Tibial nerve (tissue), 4 donors: ENCODE results near the gene CORO2A.

Source experiments
- EP300 ChIP-seq, 2 donors: sonication (generic); formaldehyde crosslinking; IDR thresholded peaks; one replicate each; pipeline ENCODE4 v1.6.1; 2017; ENCODE audit warnings: antibody characterized with exemption in 2 of 2, mild to moderate bottlenecking in 1 of 2
- POLR2A ChIP-seq, 2 donors: fragments of 450-650 bp; IDR thresholded peaks; one replicate each; pipeline ENCODE4 v1.6.1; 2017; ENCODE audit warnings: antibody characterized with exemption in 2 of 2, mild to moderate bottlenecking in 2 of 2, moderate library complexity in 2 of 2
- TF ChIP-seq, protein P1 (sequence below), 5 experiments: fragments of 200-600 bp in 3 of 5; fragments of 450-650 bp in 2 of 5; sonication (generic) in 3 of 5; IDR thresholded peaks; one replicate each; pipeline ENCODE4 v1.5.1; 2016 to 2019; ENCODE audit warnings: antibody characterized with exemption in 5 of 5, mild to moderate bottlenecking in 3 of 5, moderate library complexity in 2 of 5

DNA sequence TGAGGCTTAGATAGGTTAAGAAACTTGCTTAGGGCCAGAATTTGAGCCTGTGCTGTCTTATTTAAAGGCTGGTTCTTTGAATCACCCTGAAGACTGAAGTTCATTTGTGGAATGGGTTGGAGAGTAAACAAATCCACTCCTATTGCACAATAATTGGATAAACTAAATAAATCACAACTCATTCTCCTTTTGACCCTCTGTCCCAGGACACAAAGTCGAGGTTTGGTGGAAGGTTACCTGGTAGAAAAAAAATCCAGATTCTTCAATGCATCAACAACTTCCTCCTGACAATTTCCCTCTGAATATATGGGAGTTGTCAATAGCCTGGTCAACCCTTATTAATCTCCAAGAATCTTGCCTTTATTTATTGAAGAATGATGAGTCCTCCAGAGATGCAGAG, 34.1 kb upstream of the CORO2A start:
- TF ChIP-seq, protein P1, sequence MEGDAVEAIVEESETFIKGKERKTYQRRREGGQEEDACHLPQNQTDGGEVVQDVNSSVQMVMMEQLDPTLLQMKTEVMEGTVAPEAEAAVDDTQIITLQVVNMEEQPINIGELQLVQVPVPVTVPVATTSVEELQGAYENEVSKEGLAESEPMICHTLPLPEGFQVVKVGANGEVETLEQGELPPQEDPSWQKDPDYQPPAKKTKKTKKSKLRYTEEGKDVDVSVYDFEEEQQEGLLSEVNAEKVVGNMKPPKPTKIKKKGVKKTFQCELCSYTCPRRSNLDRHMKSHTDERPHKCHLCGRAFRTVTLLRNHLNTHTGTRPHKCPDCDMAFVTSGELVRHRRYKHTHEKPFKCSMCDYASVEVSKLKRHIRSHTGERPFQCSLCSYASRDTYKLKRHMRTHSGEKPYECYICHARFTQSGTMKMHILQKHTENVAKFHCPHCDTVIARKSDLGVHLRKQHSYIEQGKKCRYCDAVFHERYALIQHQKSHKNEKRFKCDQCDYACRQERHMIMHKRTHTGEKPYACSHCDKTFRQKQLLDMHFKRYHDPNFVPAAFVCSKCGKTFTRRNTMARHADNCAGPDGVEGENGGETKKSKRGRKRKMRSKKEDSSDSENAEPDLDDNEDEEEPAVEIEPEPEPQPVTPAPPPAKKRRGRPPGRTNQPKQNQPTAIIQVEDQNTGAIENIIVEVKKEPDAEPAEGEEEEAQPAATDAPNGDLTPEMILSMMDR (IDR thresholded peaks at IDR 0.05): no peak
- TF ChIP-seq POLR2A (IDR thresholded peaks at IDR 0.05) (no peak), EP300 (IDR thresholded peaks at IDR 0.05) (peak in 1 of 2 donors; percentile 59)
